Forelimb muscle (tissue), 1 donor: ENCODE data around the gene PKP4. TPM values are rescaled to one million over a fixed set of nuclear protein-coding genes. Genes with fewer than 3 reads are reported as not detected.
"Not testable (repeated sequence)": the region's sequence is repeated elsewhere in the genome, so short reads cannot be mapped to it uniquely, and the experiment has no call there.

Experiments used
- DNase-seq: peaks from one replicate; pipeline ENCODE4 v3.0.0-alpha.2; 2013; ENCODE audit warnings: low read depth
- polyA plus RNA-seq: library from polyadenylated mRNA; unstranded; fragments of 120-200 nt; gene quantifications from one replicate; pipeline ENCODE4 v1.2.1, GENCODE V29; 2013; ENCODE audit not compliant: insufficient read length

Gene PKP4
- polyA plus RNA-seq, 1 donor, result 27.0 TPM

DNA sequence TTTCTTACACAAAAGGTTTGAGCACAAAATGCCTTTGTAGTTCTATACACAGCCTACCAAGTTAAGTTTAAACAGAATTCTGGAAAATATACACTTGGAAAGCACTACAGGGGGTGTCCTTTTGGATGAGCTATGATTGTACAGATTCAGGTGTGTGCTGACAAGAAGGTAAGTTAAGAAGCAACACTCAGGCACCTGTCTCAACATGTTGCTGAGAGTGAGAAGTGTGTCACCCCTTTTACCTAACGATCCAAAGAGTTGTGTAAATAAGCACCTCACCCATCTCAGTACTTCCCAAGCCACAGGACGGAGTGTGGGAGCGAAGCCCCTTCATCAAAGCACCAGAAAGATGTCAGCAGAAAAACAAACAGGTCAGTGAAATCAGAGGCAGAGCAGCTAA, 228.9 kb downstream of the PKP4 start:
- no peak for DNase-seq

GRCh38 chr2:158686210-158686691, 229.5 kb downstream of the PKP4 start:
- no peak for DNase-seq

- DNase-seq, result no peak
Observed at GRCh38 chr2:158687315-158687714, 230.6 kb downstream of the PKP4 start.

DNA sequence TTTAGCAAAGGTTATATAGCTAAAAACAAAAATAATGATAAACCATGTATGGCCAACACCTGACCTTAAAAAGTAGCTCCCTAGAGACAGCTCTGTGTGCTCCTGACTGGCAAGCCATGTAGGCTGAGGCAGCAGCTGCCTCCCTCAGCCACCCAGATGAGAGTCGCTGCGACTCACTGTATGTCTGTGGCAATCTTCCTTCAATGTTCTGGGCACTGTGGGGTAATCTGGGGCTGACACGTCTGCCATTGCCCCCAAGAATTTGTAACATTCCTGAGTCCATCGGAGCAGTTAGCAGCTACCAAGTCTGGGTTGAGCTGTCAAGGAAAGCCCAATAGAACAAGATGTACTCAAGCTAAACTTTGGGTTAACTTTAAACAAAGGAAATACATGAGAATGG, 232.0 kb downstream of the PKP4 start:
- no peak for DNase-seq

DNA sequence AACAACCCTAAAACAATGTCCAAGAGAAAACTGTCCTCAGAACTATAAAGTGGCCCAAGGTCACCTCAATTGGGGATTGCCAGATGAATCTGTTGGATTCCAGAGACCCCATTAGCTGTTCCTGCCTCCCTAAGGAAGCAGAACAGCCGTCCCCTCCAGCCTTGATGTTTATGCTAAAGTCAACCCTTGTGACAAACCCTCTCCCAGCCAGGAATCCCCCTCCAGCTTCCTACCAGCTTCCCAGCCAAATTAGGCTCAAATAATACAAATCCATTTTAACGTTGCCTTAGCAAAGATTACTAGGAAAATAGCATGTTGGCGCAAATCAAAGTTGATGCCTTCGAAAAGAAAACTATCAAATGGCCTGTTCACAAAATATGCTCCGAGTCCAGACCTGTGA, 232.6 kb downstream of the PKP4 start:
- no peak for DNase-seq

- DNase-seq, result no peak
Observed at GRCh38 chr2:158690823-158691222, 234.1 kb downstream of the PKP4 start.

- DNase-seq, result no peak
Observed at GRCh38 chr2:158691619-158692018, 234.9 kb downstream of the PKP4 start.

DNA sequence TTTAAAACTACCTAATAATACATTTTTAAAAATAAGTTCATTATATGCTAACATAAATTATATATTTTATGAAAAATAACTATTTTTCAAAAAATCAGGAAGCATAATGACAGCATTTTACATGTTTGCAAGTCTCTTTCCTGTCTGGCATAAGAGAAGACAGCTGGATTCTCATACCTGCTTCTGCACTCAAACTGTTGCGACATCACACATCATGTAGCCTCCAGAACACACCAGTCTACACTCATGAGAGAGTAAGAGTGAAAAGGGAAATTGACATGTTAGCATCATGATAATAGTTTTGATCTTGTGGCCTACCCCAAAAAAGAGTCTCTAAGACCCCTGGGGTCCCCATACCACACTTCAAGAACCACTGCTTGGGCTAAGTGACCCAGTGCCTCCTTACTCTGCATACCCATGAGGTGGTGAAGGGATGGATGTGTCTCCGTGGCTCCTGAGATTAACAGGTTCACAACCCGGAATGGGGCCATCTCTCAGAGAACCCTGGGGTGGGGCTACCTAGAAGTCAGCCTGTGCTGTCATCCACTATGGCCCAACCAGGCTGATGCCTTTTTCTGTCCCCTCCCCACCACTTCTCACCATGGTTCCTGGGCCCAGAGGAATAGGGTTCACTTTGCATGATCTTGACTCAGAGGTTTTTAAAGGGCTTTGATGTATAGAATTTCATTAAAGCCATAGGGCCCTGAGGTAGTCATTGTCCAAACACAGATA, 235.8 kb downstream of the PKP4 start:
- no peak for DNase-seq

GRCh38 chr2:158693476-158693875, 236.7 kb downstream of the PKP4 start:
- no peak for DNase-seq

DNA sequence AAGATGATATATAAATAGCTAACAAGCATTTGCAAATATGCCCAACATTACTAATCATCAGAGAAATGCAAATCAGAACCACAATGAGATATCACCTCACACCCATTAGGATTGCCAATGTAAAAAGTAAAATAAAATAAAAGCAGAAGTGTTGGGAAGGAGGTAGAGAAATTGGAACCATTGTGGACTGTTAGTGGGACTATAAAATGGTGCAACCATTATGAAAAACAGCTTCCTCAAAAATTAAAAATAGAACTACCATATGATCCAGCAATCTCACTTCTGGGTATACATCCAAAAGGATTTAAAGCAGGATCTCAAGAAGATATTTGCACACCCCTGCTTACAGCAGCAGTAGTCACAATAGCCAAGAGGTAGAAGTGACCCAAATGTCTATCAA, 238.6 kb downstream of the PKP4 start:
- DNase-seq, result no peak

GRCh38 chr2:158695744-158696143, 239.0 kb downstream of the PKP4 start:
- not testable (repeated sequence) for DNase-seq

DNA sequence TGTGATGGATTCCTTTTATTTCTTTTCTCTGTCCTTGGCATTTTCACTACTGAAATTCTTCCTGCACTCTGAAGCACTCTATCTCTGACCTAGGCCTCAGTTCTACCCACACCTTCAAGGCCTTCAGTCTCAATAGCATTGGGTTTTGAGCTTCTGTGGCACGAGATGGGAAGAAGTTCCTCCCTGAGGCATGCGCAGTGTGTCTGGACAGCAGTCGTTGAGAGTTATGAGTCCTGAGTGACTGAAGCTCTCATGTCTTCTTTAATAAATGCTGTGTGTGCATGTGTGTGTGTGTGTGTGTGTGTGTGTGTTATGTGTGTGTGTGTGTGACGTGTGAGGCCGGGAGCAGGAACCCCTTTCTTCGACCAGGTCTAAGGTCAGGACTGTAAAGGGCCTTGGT, 242.6 kb downstream of the PKP4 start:
- DNase-seq, result no peak

DNA sequence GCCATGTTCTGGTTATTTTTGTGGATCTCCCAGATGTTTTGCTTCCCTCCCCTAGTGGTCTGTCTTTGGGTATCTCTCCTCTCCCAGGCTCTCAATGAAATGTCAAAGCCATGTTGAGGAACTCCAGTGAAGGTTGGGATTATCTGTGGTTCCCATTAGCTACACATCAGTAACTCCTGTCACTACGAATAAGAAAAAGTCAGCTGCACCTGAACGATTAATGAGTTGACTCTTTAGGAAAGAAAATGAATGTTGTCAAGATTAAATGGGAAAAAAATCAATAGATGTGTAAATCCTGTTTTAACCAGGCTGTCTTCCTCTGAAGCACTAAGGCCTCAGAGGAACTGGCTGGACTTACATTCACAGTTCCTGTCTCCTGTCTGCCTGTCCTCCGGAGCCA, 244.3 kb downstream of the PKP4 start:
- DNase-seq, result no peak

- no peak for DNase-seq
Observed at GRCh38 chr2:158702740-158703139, 246.0 kb downstream of the PKP4 start.

DNA sequence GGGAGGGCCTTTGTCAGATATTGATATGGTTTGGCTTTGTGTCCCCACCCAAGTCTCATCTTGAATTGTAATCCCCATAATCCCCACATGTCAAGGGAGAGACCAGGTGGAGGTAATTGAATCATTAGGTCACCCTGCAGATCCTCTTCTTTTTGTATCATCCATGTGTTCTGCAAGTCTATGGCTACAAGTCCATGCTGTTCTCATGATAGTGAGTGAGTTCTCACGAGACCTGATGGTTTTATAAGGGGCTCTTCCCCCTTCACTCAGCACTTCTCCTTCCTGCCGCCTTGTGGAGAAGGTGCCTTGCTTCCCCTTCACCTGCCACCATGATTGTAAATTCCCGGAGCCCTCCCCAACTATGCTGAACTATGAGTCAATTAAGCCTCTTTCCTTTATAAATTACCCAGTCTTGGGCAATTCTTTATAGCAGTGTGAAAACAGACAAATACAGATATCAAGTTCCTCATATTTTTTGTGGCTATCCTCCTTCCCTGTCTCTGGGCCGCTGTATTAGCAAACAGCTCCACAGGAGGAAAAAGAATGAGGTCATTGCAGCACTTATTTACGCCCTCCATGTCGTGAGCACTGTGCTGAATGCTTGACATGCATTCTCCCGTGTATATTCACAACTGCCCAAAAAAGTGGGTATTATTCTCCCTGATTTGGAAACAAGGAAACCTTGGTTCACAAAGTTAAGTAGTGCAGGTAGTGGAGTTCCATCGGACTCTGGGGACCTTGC, 248.1 kb downstream of the PKP4 start:
- DNase-seq, result not testable (repeated sequence)

DNA sequence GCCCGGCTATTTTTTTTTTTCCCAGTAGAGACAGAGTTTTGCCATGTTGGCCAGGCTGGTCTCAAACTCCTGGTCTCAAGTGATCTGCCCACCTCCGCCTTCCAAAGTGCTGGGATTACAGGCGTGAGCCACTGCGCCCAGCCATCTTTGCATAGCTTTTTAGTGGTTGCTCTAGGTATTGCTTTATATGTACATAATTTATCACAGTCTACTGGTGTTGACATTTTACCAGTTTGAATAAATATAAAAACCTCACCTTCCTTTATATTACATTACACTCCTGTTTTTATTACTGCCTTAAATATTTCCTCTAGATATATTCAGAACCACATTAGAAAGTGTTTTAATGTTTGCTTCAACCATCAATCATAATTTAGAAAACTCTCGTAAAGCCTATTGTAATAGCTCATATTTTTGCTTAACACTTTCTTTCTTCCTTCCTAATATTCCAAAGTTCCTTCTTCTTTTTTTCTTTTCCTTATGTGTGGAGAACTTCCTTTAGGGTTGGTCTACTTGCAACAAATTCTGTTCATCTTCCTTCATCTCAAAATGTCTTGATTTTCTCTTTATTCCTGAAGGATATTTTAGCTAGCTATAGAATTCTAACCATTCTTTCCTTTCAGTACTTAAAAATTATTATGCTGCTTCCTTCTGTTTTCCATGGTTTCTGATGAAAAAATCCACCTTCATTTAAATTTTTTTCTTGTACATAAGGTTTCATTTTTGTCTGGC, 256.2 kb downstream of the PKP4 start:
- no peak for DNase-seq

GRCh38 chr2:158713523-158714138, 256.9 kb downstream of the PKP4 start:
- DNase-seq, result no peak

DNA sequence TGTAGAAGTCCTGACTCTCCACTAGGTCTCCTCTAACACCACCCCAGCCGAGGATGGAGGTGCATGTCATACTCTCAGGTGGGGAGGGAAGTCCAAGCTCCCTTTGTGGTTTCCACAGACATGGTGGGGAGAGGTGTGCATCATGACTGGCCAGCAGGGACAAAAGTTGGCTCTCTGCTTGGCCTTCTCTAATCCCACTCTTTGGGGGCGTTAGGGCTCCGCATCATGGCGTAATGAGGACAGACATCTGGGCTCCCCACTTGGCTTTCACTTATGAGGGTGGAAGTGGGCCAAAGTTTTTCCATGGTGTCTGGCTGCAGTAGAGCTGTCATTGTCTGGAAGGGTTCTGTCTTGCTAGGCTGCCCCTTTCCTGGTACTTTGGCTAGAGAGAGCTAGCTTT, 257.7 kb downstream of the PKP4 start:
- no peak for DNase-seq

- no peak for DNase-seq
Observed at GRCh38 chr2:158715357-158715756, 258.6 kb downstream of the PKP4 start.

DNA sequence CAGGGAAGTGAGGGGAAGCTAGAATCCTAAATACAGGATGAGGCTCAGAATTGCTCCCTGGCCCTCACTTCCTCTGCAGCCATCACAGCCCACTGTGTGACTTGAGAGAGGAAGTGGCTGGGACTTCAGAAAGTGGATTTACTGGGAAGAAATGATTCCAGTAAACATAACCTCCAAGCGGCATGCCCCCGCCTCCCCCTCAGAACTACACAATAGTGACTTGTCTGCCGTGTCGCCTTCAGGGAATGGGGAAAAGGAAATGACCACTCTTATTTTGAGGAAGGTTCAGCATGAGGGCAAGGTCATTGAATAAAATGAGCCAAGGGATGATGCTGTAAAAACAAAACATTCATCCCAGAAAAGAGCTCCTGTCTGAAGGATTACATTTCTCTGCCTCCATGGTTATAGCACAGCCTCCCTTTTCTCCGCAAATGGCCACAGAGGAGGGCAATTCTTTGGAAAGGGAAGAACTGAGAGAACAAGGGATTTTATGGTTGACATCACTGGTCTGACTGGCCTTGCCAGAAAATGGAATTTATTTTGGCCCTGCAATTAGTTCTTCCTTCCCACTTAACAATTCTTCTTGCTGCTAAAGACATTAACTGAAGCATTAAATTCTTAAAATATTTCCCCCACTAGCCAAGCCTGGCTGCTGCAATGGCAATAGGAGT, 259.5 kb downstream of the PKP4 start:
- no peak for DNase-seq

GRCh38 chr2:158716921-158717320, 260.2 kb downstream of the PKP4 start:
- DNase-seq, result no peak
